Smooth muscle cell (in vitro differentiated cells): ENCODE data around the gene GINS3. TPM values are rescaled to one million over a fixed set of nuclear protein-coding genes. Genes with fewer than 3 reads are reported as not detected.

Source experiments
- DNase-seq: peaks from one replicate; lab custom pipeline; 2025; ENCODE audit not compliant: unreplicated experiment; lab: John Stamatoyannopoulos, UW
- H2AFZ ChIP-seq: fragments of 200-600 bp; sonication (generic); 2 replicates; pipeline ENCODE4 v1.6.0; 2016; ENCODE audit warnings: antibody characterized with exemption, low read depth, mild to moderate bottlenecking
- H3F3A ChIP-seq: fragments of 200-600 bp; sonication (generic); 2 replicates; pipeline ENCODE4 v1.6.0; 2017; ENCODE audit warnings: antibody characterized with exemption, low read depth
- H3K27ac ChIP-seq: fragments of 200-600 bp; sonication (generic); 2 replicates; pipeline ENCODE4 v1.5.1; 2016; ENCODE audit warnings: low read depth, mild to moderate bottlenecking
- H3K27me3 ChIP-seq: fragments of 200-600 bp; sonication (generic); 2 replicates; pipeline ENCODE4 v1.6.1; 2016; ENCODE audit warnings: low read depth, mild to moderate bottlenecking
- H3K36me3 ChIP-seq: fragments of 200-600 bp; sonication (generic); 2 replicates; pipeline ENCODE4 v1.5.1; 2016; ENCODE audit warnings: low read depth
- H3K4me1 ChIP-seq: fragments of 200-600 bp; sonication (generic); 2 replicates; pipeline ENCODE4 v1.5.1; 2016; ENCODE audit warnings: low read depth
- H3K4me2 ChIP-seq: fragments of 200-600 bp; sonication (generic); 2 replicates; pipeline ENCODE4 v1.6.0; 2016; ENCODE audit warnings: mild to moderate bottlenecking
- H3K4me3 ChIP-seq: fragments of 200-600 bp; sonication (generic); 2 replicates; pipeline ENCODE4 v1.5.1; 2016; ENCODE audit warnings: mild to moderate bottlenecking
- H3K79me2 ChIP-seq: fragments of 200-600 bp; sonication (generic); 2 replicates; pipeline ENCODE4 v1.6.0; 2016; ENCODE audit warnings: low read depth, mild to moderate bottlenecking
- H3K9ac ChIP-seq: fragments of 200-600 bp; sonication (generic); 2 replicates; pipeline ENCODE4 v1.6.0; 2016; ENCODE audit warnings: low read depth
- H3K9me3 ChIP-seq: fragments of 200-600 bp; sonication (generic); replicated peaks from 2 replicates; pipeline ENCODE4 v1.5.1; 2016; ENCODE audit warnings: low read depth
- H4K20me1 ChIP-seq: fragments of 200-600 bp; sonication (generic); 2 replicates; pipeline ENCODE4 v1.6.0; 2016; ENCODE audit warnings: low read depth
- WGBS: methylation state at CpG from one replicate; pipeline ENCODE4 v1.1.7; 2016; ENCODE audit warnings: low lambda C conversion rate; 5-methylcytosine and 5-hydroxymethylcytosine counted together
- polyA plus RNA-seq: library from polyadenylated mRNA; unstranded; fragments of >200 nt; fragmentation: Nextera tagmentation; extraction: Ambion mirVana; gene quantifications from 2 replicates; pipeline ENCODE4 v1.2.1, GENCODE V29; 2016
- total RNA-seq: library from RNA; depleted of rRNA; stranded (reverse); fragments of >200 nt; gene quantifications from 2 replicates; pipeline ENCODE4 v1.2.3, GENCODE V29; 2014
- TF ChIP-seq, protein P1 (sequence below): fragments of 200-600 bp; sonication (generic); IDR thresholded peaks from 2 replicates; pipeline ENCODE4 v1.5.1; 2017; ENCODE audit warnings: borderline replicate concordance, mild to moderate bottlenecking, antibody characterized with exemption; ENCODE audit not compliant: insufficient read depth, poor library complexity, severe bottlenecking

GINS3 gene
- total and polyA plus RNA-seq, 2 experiments from 2014 or later: 1.9 to 4.2 TPM

DNA sequence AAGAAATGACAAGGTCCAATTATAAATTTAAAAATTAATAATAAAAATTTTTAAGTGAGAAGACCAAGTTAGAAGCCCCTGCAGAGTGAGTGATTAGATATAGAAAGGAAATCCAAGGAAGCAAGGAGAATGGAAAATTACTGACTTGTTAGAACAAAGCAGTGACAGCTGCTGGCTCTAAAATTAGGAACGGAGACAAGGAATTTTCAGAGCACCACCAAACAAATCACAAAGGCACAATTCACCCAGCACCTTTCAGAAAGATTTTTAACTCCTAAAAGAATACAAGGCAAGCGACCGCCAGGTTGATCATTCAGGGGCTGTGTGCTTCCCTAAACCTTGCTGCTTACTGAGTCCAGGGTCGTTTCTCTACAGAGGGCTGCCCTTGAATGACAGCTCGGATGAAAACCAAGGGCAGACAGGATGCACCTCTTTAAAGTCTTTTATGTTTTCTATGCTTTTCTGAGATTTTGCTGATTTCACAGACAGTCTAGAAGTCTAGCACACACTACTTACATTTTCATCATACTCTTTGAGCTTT, 45.4 kb upstream of the GINS3 start:
- no peak for DNase-seq
- Histone ChIP-seq H4K20me1 (no peaks in the 10 kb centered on the region), H3K27me3 (peaks cover 4% of the 10 kb centered on the region), H3K79me2 (no peaks in the 10 kb centered on the region), H3K4me2 (no peak overlapping the region), H3K9ac (no peak overlapping the region), H3K4me3 (no peak overlapping the region), H3K27ac (no peak overlapping the region), H3K9me3 (no peaks in the 10 kb centered on the region), H3K36me3 (no peaks in the 10 kb centered on the region), H3K4me1 (no peaks in the 10 kb centered on the region), H2AFZ (no peak overlapping the region), H3F3A (no peaks in the 10 kb centered on the region)
- 79% methylated on average over 5 of the region's 5 CpGs for WGBS
- TF ChIP-seq, protein P1, sequence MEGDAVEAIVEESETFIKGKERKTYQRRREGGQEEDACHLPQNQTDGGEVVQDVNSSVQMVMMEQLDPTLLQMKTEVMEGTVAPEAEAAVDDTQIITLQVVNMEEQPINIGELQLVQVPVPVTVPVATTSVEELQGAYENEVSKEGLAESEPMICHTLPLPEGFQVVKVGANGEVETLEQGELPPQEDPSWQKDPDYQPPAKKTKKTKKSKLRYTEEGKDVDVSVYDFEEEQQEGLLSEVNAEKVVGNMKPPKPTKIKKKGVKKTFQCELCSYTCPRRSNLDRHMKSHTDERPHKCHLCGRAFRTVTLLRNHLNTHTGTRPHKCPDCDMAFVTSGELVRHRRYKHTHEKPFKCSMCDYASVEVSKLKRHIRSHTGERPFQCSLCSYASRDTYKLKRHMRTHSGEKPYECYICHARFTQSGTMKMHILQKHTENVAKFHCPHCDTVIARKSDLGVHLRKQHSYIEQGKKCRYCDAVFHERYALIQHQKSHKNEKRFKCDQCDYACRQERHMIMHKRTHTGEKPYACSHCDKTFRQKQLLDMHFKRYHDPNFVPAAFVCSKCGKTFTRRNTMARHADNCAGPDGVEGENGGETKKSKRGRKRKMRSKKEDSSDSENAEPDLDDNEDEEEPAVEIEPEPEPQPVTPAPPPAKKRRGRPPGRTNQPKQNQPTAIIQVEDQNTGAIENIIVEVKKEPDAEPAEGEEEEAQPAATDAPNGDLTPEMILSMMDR: no peak

DNA sequence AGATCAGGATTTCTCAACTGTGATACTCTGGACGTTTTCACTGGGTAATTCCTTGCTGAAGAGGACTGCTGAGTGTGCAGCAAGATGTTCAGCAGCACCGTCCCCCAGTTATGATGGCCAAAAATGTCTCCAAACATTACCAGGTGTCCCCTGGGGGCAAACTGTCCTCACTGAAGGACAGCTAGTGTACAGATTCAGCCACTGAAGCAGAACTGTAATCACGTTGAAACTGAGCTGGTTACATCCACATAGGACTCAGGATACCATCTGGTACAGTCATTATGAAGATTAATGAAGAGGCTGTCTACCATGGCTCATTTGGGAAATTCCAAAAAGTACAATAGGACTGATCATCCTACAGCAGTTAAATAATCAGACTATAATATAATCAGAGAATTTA, 43.3 kb upstream of the GINS3 start:
- no peaks in the 10 kb centered on the region for H3F3A ChIP-seq
- H4K20me1 ChIP-seq: no peaks in the 10 kb centered on the region
- H2AFZ ChIP-seq: no peak overlapping the region
- TF ChIP-seq, protein P1: no peak
- H3K36me3 ChIP-seq: no peaks in the 10 kb centered on the region
- no peak for DNase-seq
- H3K9me3 ChIP-seq: no peaks in the 10 kb centered on the region
- no peaks in the 10 kb centered on the region for H3K79me2 ChIP-seq
- H3K27ac ChIP-seq: no peak overlapping the region
- no peak overlapping the region for H3K4me2 ChIP-seq
- peaks cover 4% of the 10 kb centered on the region for H3K27me3 ChIP-seq
- no peak overlapping the region for H3K9ac ChIP-seq
- WGBS: 49% methylated on average over 3 of the region's 3 CpGs
- no peak overlapping the region for H3K4me3 ChIP-seq
- no peaks in the 10 kb centered on the region for H3K4me1 ChIP-seq

DNA sequence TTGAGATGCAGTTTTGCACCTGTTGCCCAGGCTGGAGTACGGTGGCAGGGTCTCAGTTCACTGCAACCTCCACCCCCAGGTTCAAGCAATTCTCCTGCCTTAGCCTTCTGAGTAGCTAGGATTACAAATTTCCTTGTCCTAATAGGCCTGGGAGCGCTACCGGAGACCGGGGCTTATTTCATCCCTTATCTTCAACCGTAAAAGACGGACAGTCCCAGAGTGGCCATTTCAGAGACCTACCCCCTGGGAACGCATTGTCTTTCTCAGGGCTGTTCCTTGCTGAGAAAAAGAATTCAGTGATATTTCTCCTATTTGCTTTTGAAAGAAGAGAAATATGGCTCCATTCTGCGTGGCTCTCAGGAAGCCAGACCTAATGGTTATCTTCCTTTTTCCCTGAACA, 39.6 kb upstream of the GINS3 start:
- no peak for DNase-seq
- no peak overlapping the region for H2AFZ ChIP-seq
- no peaks in the 10 kb centered on the region for H3K79me2 ChIP-seq
- no peaks in the 10 kb centered on the region for H3K9me3 ChIP-seq
- H3K27me3 ChIP-seq: peaks cover 3% of the 10 kb centered on the region
- H3F3A ChIP-seq: no peaks in the 10 kb centered on the region
- H3K9ac ChIP-seq: no peak overlapping the region
- no peaks in the 10 kb centered on the region for H3K36me3 ChIP-seq
- no peak overlapping the region for H3K27ac ChIP-seq
- no peaks in the 10 kb centered on the region for H4K20me1 ChIP-seq
- H3K4me1 ChIP-seq: no peaks in the 10 kb centered on the region
- no peak overlapping the region for H3K4me2 ChIP-seq
- no peak overlapping the region for H3K4me3 ChIP-seq
- TF ChIP-seq, protein P1: no peak
- 85% methylated on average over 8 of the region's 8 CpGs for WGBS

DNA sequence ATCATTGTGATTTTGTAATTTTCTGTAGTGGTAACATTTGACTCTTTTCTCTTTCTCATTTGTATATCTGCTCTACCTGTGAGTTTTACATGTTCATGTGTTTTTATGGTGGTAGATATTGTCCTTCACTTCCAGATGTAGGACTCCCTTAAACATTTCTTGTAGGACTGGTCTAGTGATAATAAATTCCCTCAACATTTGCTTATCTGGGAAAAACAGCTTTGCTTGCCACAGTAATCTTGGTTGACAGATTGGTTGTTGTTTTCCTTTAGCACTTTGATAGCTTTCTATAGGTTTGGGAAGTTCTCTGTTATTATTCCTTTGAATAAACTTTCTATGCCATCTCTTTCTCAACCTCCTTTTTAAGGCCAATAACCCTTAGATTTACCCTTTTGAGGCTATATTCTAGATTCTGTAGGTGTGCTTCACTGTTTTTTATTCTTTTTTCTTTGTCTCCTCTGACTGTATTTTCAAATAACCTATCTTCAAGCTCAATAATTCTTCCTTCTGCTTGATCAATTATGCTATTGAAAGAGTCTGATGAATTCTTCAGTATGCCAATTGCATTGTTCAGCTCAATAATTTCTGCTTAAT, 32.1 kb upstream of the GINS3 start:
- H3K79me2 ChIP-seq: no peaks in the 10 kb centered on the region
- no peaks in the 10 kb centered on the region for H3K36me3 ChIP-seq

More for the DNA sequence above, 32.1 kb upstream of the GINS3 start:
- no peak overlapping the region for H3K4me3 ChIP-seq
- H3K4me1 ChIP-seq: no peaks in the 10 kb centered on the region
- H3K27me3 ChIP-seq: no peaks in the 10 kb centered on the region
- no peak overlapping the region for H3K27ac ChIP-seq
- H3K9ac ChIP-seq: no peak overlapping the region
- no peaks in the 10 kb centered on the region for H3F3A ChIP-seq
- no peaks in the 10 kb centered on the region for H3K9me3 ChIP-seq
- TF ChIP-seq, protein P1: no peak
- no peak overlapping the region for H2AFZ ChIP-seq
- DNase-seq: no peak
- H3K4me2 ChIP-seq: no peak overlapping the region
- H4K20me1 ChIP-seq: no peaks in the 10 kb centered on the region
